HepG2 (cell line): Measurements from ENCODE around the gene OGG1. TPM values are rescaled to one million over a fixed set of nuclear protein-coding genes. Genes with fewer than 3 reads are reported as not detected.

Source experiments
- EP300 ChIP-seq, 3 experiments: sonication (generic) in 1 of 3; formaldehyde crosslinking in 1 of 3; IDR thresholded peaks; 2 replicates each; pipeline versions ENCODE4 v1.5.1 to v1.6.1; 2011 to 2020; ENCODE audit warnings: low read depth in 2 of 3, low read length in 2 of 3, borderline replicate concordance in 1 of 3, improper control_type of control experiment in 1 of 3, mild to moderate bottlenecking in 1 of 3, missing genetic modification reagents in 1 of 3, moderate library complexity in 1 of 3
- FOXJ3 ChIP-seq: sonication (generic); formaldehyde crosslinking; IDR thresholded peaks from 2 replicates; pipeline ENCODE4 v1.4.0; 2020; ENCODE audit warnings: missing genetic modification reagents, mild to moderate bottlenecking, borderline replicate concordance
- IKZF5 ChIP-seq: IDR thresholded peaks from 2 replicates; pipeline ENCODE4 v1.6.1; 2018; ENCODE audit warnings: missing genetic modification reagents, mild to moderate bottlenecking, missing compliant biosample characterization
- MTF2 ChIP-seq: sonication (generic); formaldehyde crosslinking; IDR thresholded peaks from 2 replicates; pipeline ENCODE4 v1.5.0; 2020; ENCODE audit warnings: missing genetic modification reagents, borderline replicate concordance
- NCOR1 ChIP-seq: fragments of 200-600 bp; sonication (generic); IDR thresholded peaks from 2 replicates; pipeline ENCODE4 v1.7.0; 2017; ENCODE audit warnings: antibody characterized with exemption, low read length, borderline replicate concordance
- POLR2AphosphoS2 ChIP-seq: IDR thresholded peaks from 2 replicates; pipeline ENCODE4 v1.6.1; 2011; ENCODE audit warnings: low read depth, low read length, improper control_type of control experiment
- RXRB ChIP-seq: IDR thresholded peaks from 2 replicates; pipeline ENCODE4 v1.6.1; 2016; ENCODE audit warnings: borderline replicate concordance, missing genetic modification reagents, missing compliant biosample characterization
- SATB2 ChIP-seq: sonication (generic); formaldehyde crosslinking; IDR thresholded peaks from 2 replicates; pipeline ENCODE4 v1.5.0; 2020; ENCODE audit warnings: missing genetic modification reagents
- ZNF576 ChIP-seq: sonication (generic); formaldehyde crosslinking; IDR thresholded peaks from 2 replicates; pipeline ENCODE4 v1.4.0; 2020; ENCODE audit warnings: mild to moderate bottlenecking, missing genetic modification reagents
- ZNF614 ChIP-seq: IDR thresholded peaks from 2 replicates; pipeline ENCODE4 v1.6.1; 2018; ENCODE audit warnings: missing biosample characterization, missing genetic modification reagents, inconsistent platforms, borderline replicate concordance
- ZNF709 ChIP-seq: sonication (generic); formaldehyde crosslinking; IDR thresholded peaks from 2 replicates; pipeline ENCODE4 v1.5.0; 2020; ENCODE audit warnings: mild to moderate bottlenecking, missing genetic modification reagents
- ZNF720 ChIP-seq: sonication (generic); formaldehyde crosslinking; IDR thresholded peaks from 2 replicates; pipeline ENCODE4 v1.4.0; 2020; ENCODE audit warnings: missing genetic modification reagents
- polyA plus RNA-seq, 8 experiments: library from polyadenylated mRNA; depleted of rRNA in 3 of 8; stranded (reverse) in 7 of 8; unstranded in 1 of 8; fragments of >200 nt; fragmentation: Illumina TruSeq in 4 of 8; extraction: Trizol in 4 of 8; gene quantifications; 2 replicates each; pipeline versions ENCODE4 v1.2.1 to v1.2.3, GENCODE V29; 2011 to 2016; ENCODE audit warnings: low read depth in 4 of 8, missing spikeins in 1 of 8, mixed read lengths in 1 of 8; ENCODE audit not compliant: insufficient read depth in 1 of 8
- total RNA-seq, 5 experiments: library from RNA; depleted of rRNA; stranded (reverse); fragments of >200 nt; fragmentation: Illumina TruSeq; extraction: Trizol; gene quantifications; 2 replicates each; pipeline ENCODE4 v1.2.3, GENCODE V29; 2016; ENCODE audit warnings: low read depth in 1 of 5
- TF ChIP-seq, protein P1 (sequence below): sonication (generic); formaldehyde crosslinking; IDR thresholded peaks from 2 replicates; pipeline ENCODE4 v1.5.0; 2020; ENCODE audit warnings: mild to moderate bottlenecking, missing genetic modification reagents
- TF ChIP-seq, protein P2 (sequence below): sonication (generic); formaldehyde crosslinking; IDR thresholded peaks from 2 replicates; pipeline ENCODE4 v1.4.0; 2020; ENCODE audit warnings: missing genetic modification reagents
- TF ChIP-seq, protein P3 (sequence below): sonication (generic); formaldehyde crosslinking; IDR thresholded peaks from 2 replicates; pipeline ENCODE4 v1.4.0; 2020; ENCODE audit warnings: missing genetic modification reagents, mild to moderate bottlenecking, borderline replicate concordance
- TF ChIP-seq, protein P4 (sequence below): sonication (generic); formaldehyde crosslinking; IDR thresholded peaks from 2 replicates; pipeline ENCODE4 v1.8.0; 2022; ENCODE audit warnings: missing genetic modification reagents, mild to moderate bottlenecking, inconsistent platforms, borderline replicate concordance

Gene OGG1
- total and polyA plus RNA-seq, 2 of the 13 experiments (the other 11 are each of a cell fraction or from before 2014, with no cell fraction given) = 28.7 to 33.2 TPM

- TF ChIP-seq EP300 (IDR thresholded peaks at IDR 0.05; ENCODE audit: low read depth in 2 of 2, low read length in 2 of 2) = peak in 1 of 2 experiments; percentile 6; a peak in 2 of 4 replicates
- no peak for TF ChIP-seq EP300 (CRISPR knock-in tag; IDR thresholded peaks at IDR 0.05; ENCODE audit: borderline replicate concordance)
- TF ChIP-seq, protein P1, sequence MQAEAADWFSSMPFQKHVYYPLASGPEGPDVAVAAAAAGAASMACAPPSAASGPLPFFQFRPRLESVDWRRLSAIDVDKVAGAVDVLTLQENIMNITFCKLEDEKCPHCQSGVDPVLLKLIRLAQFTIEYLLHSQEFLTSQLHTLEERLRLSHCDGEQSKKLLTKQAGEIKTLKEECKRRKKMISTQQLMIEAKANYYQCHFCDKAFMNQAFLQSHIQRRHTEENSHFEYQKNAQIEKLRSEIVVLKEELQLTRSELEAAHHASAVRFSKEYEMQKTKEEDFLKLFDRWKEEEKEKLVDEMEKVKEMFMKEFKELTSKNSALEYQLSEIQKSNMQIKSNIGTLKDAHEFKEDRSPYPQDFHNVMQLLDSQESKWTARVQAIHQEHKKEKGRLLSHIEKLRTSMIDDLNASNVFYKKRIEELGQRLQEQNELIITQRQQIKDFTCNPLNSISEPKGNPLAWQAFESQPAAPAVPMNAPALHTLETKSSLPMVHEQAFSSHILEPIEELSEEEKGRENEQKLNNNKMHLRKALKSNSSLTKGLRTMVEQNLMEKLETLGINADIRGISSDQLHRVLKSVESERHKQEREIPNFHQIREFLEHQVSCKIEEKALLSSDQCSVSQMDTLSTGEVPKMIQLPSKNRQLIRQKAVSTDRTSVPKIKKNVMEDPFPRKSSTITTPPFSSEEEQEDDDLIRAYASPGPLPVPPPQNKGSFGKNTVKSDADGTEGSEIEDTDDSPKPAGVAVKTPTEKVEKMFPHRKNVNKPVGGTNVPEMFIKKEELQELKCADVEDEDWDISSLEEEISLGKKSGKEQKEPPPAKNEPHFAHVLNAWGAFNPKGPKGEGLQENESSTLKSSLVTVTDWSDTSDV (CRISPR knock-in tag) = 0 out of 2 replicates have a peak, but pooled peaks have one; percentile 34
- TF ChIP-seq POLR2AphosphoS2 = no peak
- TF ChIP-seq, protein P2, sequence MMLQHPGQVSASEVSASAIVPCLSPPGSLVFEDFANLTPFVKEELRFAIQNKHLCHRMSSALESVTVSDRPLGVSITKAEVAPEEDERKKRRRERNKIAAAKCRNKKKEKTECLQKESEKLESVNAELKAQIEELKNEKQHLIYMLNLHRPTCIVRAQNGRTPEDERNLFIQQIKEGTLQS (CRISPR knock-in tag) = no peak
- no peak for TF ChIP-seq MTF2 (CRISPR knock-in tag)
- TF ChIP-seq ZNF709 (CRISPR knock-in tag) = no peak
- TF ChIP-seq NCOR1 = peak; percentile 54; the same call in 1 of the 2 replicates
- no peak for TF ChIP-seq RXRB (CRISPR knock-in tag)
- TF ChIP-seq SATB2 (CRISPR knock-in tag) = no peak
- peak; percentile 39; the same call in 1 of the 2 replicates for TF ChIP-seq ZNF614 (CRISPR knock-in tag)
- TF ChIP-seq, protein P3, sequence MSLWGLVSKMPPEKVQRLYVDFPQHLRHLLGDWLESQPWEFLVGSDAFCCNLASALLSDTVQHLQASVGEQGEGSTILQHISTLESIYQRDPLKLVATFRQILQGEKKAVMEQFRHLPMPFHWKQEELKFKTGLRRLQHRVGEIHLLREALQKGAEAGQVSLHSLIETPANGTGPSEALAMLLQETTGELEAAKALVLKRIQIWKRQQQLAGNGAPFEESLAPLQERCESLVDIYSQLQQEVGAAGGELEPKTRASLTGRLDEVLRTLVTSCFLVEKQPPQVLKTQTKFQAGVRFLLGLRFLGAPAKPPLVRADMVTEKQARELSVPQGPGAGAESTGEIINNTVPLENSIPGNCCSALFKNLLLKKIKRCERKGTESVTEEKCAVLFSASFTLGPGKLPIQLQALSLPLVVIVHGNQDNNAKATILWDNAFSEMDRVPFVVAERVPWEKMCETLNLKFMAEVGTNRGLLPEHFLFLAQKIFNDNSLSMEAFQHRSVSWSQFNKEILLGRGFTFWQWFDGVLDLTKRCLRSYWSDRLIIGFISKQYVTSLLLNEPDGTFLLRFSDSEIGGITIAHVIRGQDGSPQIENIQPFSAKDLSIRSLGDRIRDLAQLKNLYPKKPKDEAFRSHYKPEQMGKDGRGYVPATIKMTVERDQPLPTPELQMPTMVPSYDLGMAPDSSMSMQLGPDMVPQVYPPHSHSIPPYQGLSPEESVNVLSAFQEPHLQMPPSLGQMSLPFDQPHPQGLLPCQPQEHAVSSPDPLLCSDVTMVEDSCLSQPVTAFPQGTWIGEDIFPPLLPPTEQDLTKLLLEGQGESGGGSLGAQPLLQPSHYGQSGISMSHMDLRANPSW (CRISPR knock-in tag) = peak; percentile 53; the same call in 1 of the 2 replicates
- no peak for TF ChIP-seq ZNF720 (CRISPR knock-in tag)
- TF ChIP-seq IKZF5 = peak; percentile 72; the same call in 1 of the 2 replicates
- TF ChIP-seq FOXJ3 (CRISPR knock-in tag) = no peak
- TF ChIP-seq, protein P4, sequence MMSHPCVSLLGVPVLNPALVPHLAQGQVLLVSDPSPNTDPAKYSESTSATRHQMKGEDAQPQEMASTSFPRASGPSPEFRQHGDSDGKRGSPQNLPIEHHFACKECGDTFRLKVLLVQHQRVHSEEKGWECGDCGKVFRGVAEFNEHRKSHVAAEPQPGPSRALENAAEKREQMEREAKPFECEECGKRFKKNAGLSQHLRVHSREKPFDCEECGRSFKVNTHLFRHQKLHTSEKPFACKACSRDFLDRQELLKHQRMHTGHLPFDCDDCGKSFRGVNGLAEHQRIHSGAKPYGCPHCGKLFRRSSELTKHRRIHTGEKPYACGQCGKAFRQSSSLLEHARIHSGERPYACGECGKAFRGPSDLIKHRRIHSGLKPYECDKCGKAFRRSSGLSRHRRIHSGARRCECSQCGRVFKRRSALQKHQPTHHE (CRISPR knock-in tag) = 0 out of 2 replicates have a peak, but pooled peaks have one; percentile 65
- TF ChIP-seq ZNF576 (CRISPR knock-in tag) = no peak
Observed at GRCh38 chr3:9749645-9750555, at the start of gene OGG1 (continued).
